MM.1S (cell line): ENCODE data around the gene CEP290.

ENCODE experiments used
- EZH2 ChIP-seq: fragments of 300-600 bp; sonication (generic); optimal IDR thresholded peaks from 2 replicates; pipeline ENCODE3; 2017; ENCODE audit warnings: low read depth, mild to moderate bottlenecking, antibody characterized with exemption, low read length, mixed read lengths
- TF ChIP-seq, protein P1 (sequence below): fragments of 300-600 bp; sonication (generic); IDR thresholded peaks from 2 replicates; pipeline ENCODE4 v1.5.1; 2016; ENCODE audit warnings: antibody characterized with exemption, low read length, mixed read lengths

DNA sequence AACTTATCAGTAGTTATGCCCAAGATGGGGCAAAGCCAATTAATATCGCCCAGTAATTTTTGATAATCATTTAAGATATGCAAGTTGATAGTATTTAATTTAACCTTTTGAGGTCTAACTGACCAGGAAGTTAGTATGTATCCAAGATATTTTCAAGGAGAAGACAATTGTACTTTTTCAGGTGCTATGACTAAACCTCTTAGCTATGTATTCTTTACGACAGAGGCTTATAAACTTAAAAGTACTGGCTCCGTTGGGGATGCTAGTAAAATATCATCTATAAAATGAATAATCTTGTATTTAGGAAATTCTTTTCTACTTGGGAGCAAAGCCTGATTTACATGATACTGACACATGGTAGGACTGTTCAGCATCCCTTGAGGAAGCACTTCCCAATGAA, 40.5 kb upstream of the CEP290 start:
- TF ChIP-seq, protein P1, sequence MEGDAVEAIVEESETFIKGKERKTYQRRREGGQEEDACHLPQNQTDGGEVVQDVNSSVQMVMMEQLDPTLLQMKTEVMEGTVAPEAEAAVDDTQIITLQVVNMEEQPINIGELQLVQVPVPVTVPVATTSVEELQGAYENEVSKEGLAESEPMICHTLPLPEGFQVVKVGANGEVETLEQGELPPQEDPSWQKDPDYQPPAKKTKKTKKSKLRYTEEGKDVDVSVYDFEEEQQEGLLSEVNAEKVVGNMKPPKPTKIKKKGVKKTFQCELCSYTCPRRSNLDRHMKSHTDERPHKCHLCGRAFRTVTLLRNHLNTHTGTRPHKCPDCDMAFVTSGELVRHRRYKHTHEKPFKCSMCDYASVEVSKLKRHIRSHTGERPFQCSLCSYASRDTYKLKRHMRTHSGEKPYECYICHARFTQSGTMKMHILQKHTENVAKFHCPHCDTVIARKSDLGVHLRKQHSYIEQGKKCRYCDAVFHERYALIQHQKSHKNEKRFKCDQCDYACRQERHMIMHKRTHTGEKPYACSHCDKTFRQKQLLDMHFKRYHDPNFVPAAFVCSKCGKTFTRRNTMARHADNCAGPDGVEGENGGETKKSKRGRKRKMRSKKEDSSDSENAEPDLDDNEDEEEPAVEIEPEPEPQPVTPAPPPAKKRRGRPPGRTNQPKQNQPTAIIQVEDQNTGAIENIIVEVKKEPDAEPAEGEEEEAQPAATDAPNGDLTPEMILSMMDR, result no peak
- TF ChIP-seq EZH2, result no peak
